Fibroblast of skin of right biceps (primary cell): Measurements from ENCODE around the gene LRIG1.

Experiments used
- DNase-seq: peaks from one replicate; pipeline ENCODE4 v3.0.0-alpha.2; 2013

The LRIG1 gene

GRCh38 chr3:66342717-66343356 lies 158.0 kb downstream of the LRIG1 start:
- peak; percentile 7 for DNase-seq

- DNase-seq = peak; percentile 59
These were observed 161.9 kb downstream of the LRIG1 start for GRCh38 chr3:66338927-66339326.

- peak; percentile 80 for DNase-seq
These were observed 164.5 kb downstream of the LRIG1 start for GRCh38 chr3:66336333-66336766.

DNA sequence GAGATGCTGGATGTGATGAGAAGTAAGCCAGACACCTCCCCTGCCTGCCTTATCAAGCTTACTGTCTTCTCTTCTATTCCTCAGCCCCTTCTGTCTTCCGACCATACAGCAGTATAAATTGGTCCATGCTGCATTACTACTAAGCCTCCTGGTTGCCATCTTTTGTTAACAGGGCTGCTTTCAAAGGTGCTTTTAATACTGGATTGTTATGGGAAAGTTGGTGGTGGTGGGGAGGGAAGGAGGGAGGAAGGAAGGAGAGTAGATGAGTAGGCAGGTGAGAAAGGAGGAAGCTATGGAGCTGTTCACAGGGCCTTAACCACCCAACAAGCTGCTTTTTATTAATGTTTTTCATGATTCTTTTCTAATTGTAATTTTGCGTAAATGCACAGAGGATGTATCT lies 165.2 kb downstream of the LRIG1 start:
- no peak for DNase-seq
